Caco-2 (cell line): ENCODE measurements around the gene TCERG1L. TPM values are rescaled to one million over a fixed set of nuclear protein-coding genes. Genes with fewer than 3 reads are reported as not detected.

Experiments
- BruUV-seq: library from RNA; stranded (reverse); fragments of 400-500 nt; replicated peaks from 2 replicates; lab custom pipeline; 2021; lab: Mats Ljungman, UMichigan
- CTCF ChIA-PET: fragments of 300-600 bp; sonication (Branson Sonifier 250); formaldehyde crosslinking; loops from one replicate; lab custom pipeline; 2022; ENCODE audit warnings: antibody characterized with exemption; lab: Charles Lee
- POLR2A ChIA-PET: fragments of 300-600 bp; sonication (Branson Sonifier 250); formaldehyde crosslinking; loops from one replicate; lab custom pipeline; 2022; ENCODE audit warnings: antibody characterized with exemption; lab: Charles Lee
- DNase-seq, 2 experiments: peaks; one replicate each; pipeline versions ENCODE4 v3.0.0 to v3.0.0-alpha.2; 2020 to 2022
- H3K27me3 ChIP-seq: replicated peaks from 2 replicates; pipeline ENCODE4 v1.6.0; 2011; ENCODE audit warnings: low read length; ENCODE audit not compliant: control insufficient read depth, insufficient read depth
- H3K36me3 ChIP-seq: 2 replicates; pipeline ENCODE4 v1.5.1; 2011; ENCODE audit warnings: low read length; ENCODE audit not compliant: control insufficient read depth, insufficient read depth
- H3K4me1 ChIP-seq: fragments of 250-450 bp; sonication (Bioruptor Pico); 2 replicates; pipeline ENCODE4 v1.5.1; 2020; ENCODE audit warnings: mild to moderate bottlenecking
- H3K4me3 ChIP-seq: 2 replicates; pipeline ENCODE4 v1.5.1; 2011; ENCODE audit warnings: low read depth, mild to moderate bottlenecking, control low read depth, low read length
- H3K9me3 ChIP-seq: fragments of 250-450 bp; sonication (Bioruptor Pico); 2 replicates; pipeline ENCODE4 v1.5.1; 2020; ENCODE audit warnings: mild to moderate bottlenecking, moderate library complexity
- H3K27ac Mint-ChIP-seq: one replicate; pipeline ENCODE4 v1.8.0; 2022; ENCODE audit warnings: mixed read lengths; ENCODE audit not compliant: unreplicated experiment
- H3K27me3 Mint-ChIP-seq: one replicate; pipeline ENCODE4 v1.8.0; 2022; ENCODE audit warnings: mixed read lengths; ENCODE audit not compliant: insufficient read depth, unreplicated experiment
- H3K36me3 Mint-ChIP-seq: one replicate; pipeline ENCODE4 v1.8.0; 2022; ENCODE audit warnings: mild to moderate bottlenecking, mixed read lengths; ENCODE audit not compliant: insufficient read depth, unreplicated experiment
- H3K4me1 Mint-ChIP-seq: one replicate; pipeline ENCODE4 v1.8.0; 2022; ENCODE audit warnings: low read depth, mixed read lengths; ENCODE audit not compliant: unreplicated experiment
- H3K4me3 Mint-ChIP-seq: one replicate; pipeline ENCODE4 v1.8.0; 2022; ENCODE audit warnings: mild to moderate bottlenecking, moderate library complexity, mixed read lengths; ENCODE audit not compliant: unreplicated experiment
- H3K9me3 Mint-ChIP-seq: one replicate; pipeline ENCODE4 v1.8.0; 2022; ENCODE audit warnings: mixed read lengths; ENCODE audit not compliant: unreplicated experiment
- CTCF ChIP-seq, 2 experiments: fragments of 200-600 bp in 1 of 2; IDR thresholded peaks; 1 replicate in 1 of 2; 2 replicates in 1 of 2; pipeline versions ENCODE4 v1.5.1 to v1.8.0; 2011 to 2022; ENCODE audit warnings: antibody characterized with exemption in 1 of 2, control low read depth in 1 of 2, inconsistent platforms in 1 of 2, low read depth in 1 of 2, low read length in 1 of 2, mild to moderate bottlenecking in 1 of 2, moderate library complexity in 1 of 2; ENCODE audit not compliant: insufficient read depth in 1 of 2, severe bottlenecking in 1 of 2, unreplicated experiment in 1 of 2
- intact Hi-C: fragments of 100-400 bp; cut with micrococcal nuclease; formaldehyde crosslinking; loops from one replicate; pipeline ENCODE4 v1.10.0; 2022; ENCODE audit not compliant: unreplicated experiment
- total RNA-seq: library from RNA; stranded (reverse); gene quantifications from 2 replicates; pipeline ENCODE4 v1.2.3, GENCODE V29; 2022

Gene TCERG1L
- total RNA-seq, 1 experiment from 2014 or later = not detected

- BruUV-seq = no TSS peak
- Histone ChIP-seq H3K4me1 (no peaks in the 10 kb centered on the region), H3K36me3 (no peaks in the 10 kb centered on the region), H3K4me3 (no peak overlapping the region), H3K27me3 (no peaks in the 10 kb centered on the region), H3K9me3 (no peaks in the 10 kb centered on the region)
- H3K27me3 Mint-ChIP-seq = peaks cover 17% of the 10 kb centered on the region
- TF ChIP-seq CTCF (IDR thresholded peaks at IDR 0.05; ENCODE audit: insufficient read depth in 1 of 2, low read depth in 1 of 2, low read length in 1 of 2, severe bottlenecking in 1 of 2, unreplicated experiment in 1 of 2) = no peak
- H3K9me3 Mint-ChIP-seq = peaks cover 13% of the 10 kb centered on the region
- POLR2A ChIA-PET = no interaction called here
- no peak for DNase-seq
- no peaks in the 10 kb centered on the region for H3K4me1 Mint-ChIP-seq
- H3K27ac Mint-ChIP-seq = no peak overlapping the region
- CTCF ChIA-PET = no interaction called here
- H3K36me3 Mint-ChIP-seq = no peaks in the 10 kb centered on the region
- intact Hi-C loops = no loop called here
- no peak overlapping the region for H3K4me3 Mint-ChIP-seq
Observed at GRCh38 chr10:131266936-131267813, 44.3 kb downstream of the TCERG1L start.

- peaks cover 11% of the 10 kb centered on the region for H3K9me3 Mint-ChIP-seq
- H3K27me3 ChIP-seq = no peaks in the 10 kb centered on the region
- H3K27ac Mint-ChIP-seq = no peak overlapping the region
Observed at GRCh38 chr10:131264110-131264788, 47.3 kb downstream of the TCERG1L start.

More at GRCh38 chr10:131264110-131264788, 47.3 kb downstream of the TCERG1L start:
- H3K4me1 ChIP-seq = no peaks in the 10 kb centered on the region
- ChIA-PET CTCF (no interaction called here), POLR2A (no interaction called here)
- no peaks in the 10 kb centered on the region for H3K9me3 ChIP-seq
- intact Hi-C loops = no loop called here
- no peak overlapping the region for H3K4me3 ChIP-seq
- no peak for DNase-seq
- BruUV-seq = no TSS peak
- peaks cover 21% of the 10 kb centered on the region for H3K27me3 Mint-ChIP-seq
- no peaks in the 10 kb centered on the region for H3K36me3 ChIP-seq
- no peak for TF ChIP-seq CTCF (IDR thresholded peaks at IDR 0.05; ENCODE audit: insufficient read depth in 1 of 2, low read depth in 1 of 2, low read length in 1 of 2, severe bottlenecking in 1 of 2, unreplicated experiment in 1 of 2)
- no peaks in the 10 kb centered on the region for H3K4me1 Mint-ChIP-seq
- H3K36me3 Mint-ChIP-seq = no peaks in the 10 kb centered on the region
- no peak overlapping the region for H3K4me3 Mint-ChIP-seq
